IPS-15b (cell line): ENCODE measurements around the gene ERBB3.

Source experiments
- H3K27me3 ChIP-seq: one replicate; pipeline ENCODE4 v1.6.1; 2013; ENCODE audit warnings: low read length; ENCODE audit not compliant: control insufficient read depth, insufficient read depth
- H3K36me3 ChIP-seq: one replicate; pipeline ENCODE4 v1.6.1; 2013; ENCODE audit warnings: low read length; ENCODE audit not compliant: control insufficient read depth, insufficient read depth
- H3K4me1 ChIP-seq: one replicate; pipeline ENCODE4 v1.6.1; 2013; ENCODE audit warnings: mild to moderate bottlenecking, low read length; ENCODE audit not compliant: control insufficient read depth, insufficient read depth
- H3K4me3 ChIP-seq: one replicate; pipeline ENCODE4 v1.5.1; 2013; ENCODE audit warnings: low read depth, low read length
- H3K9ac ChIP-seq: one replicate; pipeline ENCODE4 v1.6.1; 2013; ENCODE audit warnings: low read depth, mild to moderate bottlenecking, low read length
- H3K9me3 ChIP-seq: one replicate; pipeline ENCODE4 v1.6.1; 2013; ENCODE audit warnings: mild to moderate bottlenecking, low read length; ENCODE audit not compliant: control insufficient read depth, insufficient read depth

ERBB3 gene

GRCh38 chr12:56081393-56082347, 1.7 kb downstream of the ERBB3 start:
- Histone ChIP-seq H3K9ac (peak overlapping the region; percentile 89), H3K4me1 (peaks cover 18% of the 10 kb centered on the region), H3K4me3 (peak overlapping the region; percentile 90), H3K9me3 (no peaks in the 10 kb centered on the region), H3K27me3 (no peaks in the 10 kb centered on the region), H3K36me3 (peaks cover 17% of the 10 kb centered on the region)

- H3K36me3 ChIP-seq = peaks cover 22% of the 10 kb centered on the region
Observed at GRCh38 chr12:56082382-56082781, 2.4 kb downstream of the ERBB3 start.

GRCh38 chr12:56082967-56083366, 3.0 kb downstream of the ERBB3 start:
- peaks cover 28% of the 10 kb centered on the region for H3K36me3 ChIP-seq
- H3K9me3 ChIP-seq = no peaks in the 10 kb centered on the region
- no peaks in the 10 kb centered on the region for H3K27me3 ChIP-seq
- no peak overlapping the region for H3K9ac ChIP-seq
- H3K4me1 ChIP-seq = peaks cover 18% of the 10 kb centered on the region
- no peak overlapping the region for H3K4me3 ChIP-seq

More at GRCh38 chr12:56082382-56082781, 2.4 kb downstream of the ERBB3 start:
- H3K27me3 ChIP-seq = no peaks in the 10 kb centered on the region
- H3K4me3 ChIP-seq = no peak overlapping the region
- H3K9ac ChIP-seq = no peak overlapping the region
- H3K4me1 ChIP-seq = peaks cover 18% of the 10 kb centered on the region
- H3K9me3 ChIP-seq = no peaks in the 10 kb centered on the region

- Histone ChIP-seq H3K9ac (no peak overlapping the region), H3K36me3 (peaks cover 41% of the 10 kb centered on the region), H3K4me1 (peaks cover 14% of the 10 kb centered on the region), H3K27me3 (no peaks in the 10 kb centered on the region), H3K9me3 (no peaks in the 10 kb centered on the region), H3K4me3 (no peak overlapping the region)
Observed at GRCh38 chr12:56084958-56085543, 5.1 kb downstream of the ERBB3 start.

- H3K4me3 ChIP-seq = no peak overlapping the region
- peaks cover 12% of the 10 kb centered on the region for H3K4me1 ChIP-seq
- peaks cover 43% of the 10 kb centered on the region for H3K36me3 ChIP-seq
- H3K27me3 ChIP-seq = no peaks in the 10 kb centered on the region
- no peaks in the 10 kb centered on the region for H3K9me3 ChIP-seq
- no peak overlapping the region for H3K9ac ChIP-seq
Observed at GRCh38 chr12:56086096-56086495, 6.1 kb downstream of the ERBB3 start.

- H3K27me3 ChIP-seq = no peaks in the 10 kb centered on the region
- H3K9ac ChIP-seq = no peak overlapping the region
- peaks cover 7% of the 10 kb centered on the region for H3K4me1 ChIP-seq
- peaks cover 43% of the 10 kb centered on the region for H3K36me3 ChIP-seq
- no peak overlapping the region for H3K4me3 ChIP-seq
- no peaks in the 10 kb centered on the region for H3K9me3 ChIP-seq
Observed at GRCh38 chr12:56086608-56087007, 6.6 kb downstream of the ERBB3 start.

- peaks cover under 1% of the 10 kb centered on the region for H3K4me1 ChIP-seq
- no peak overlapping the region for H3K4me3 ChIP-seq
- H3K27me3 ChIP-seq = no peaks in the 10 kb centered on the region
Observed at GRCh38 chr12:56087220-56087619, 7.3 kb downstream of the ERBB3 start.

GRCh38 chr12:56097738-56098137, 17.8 kb downstream of the ERBB3 start:
- Histone ChIP-seq H3K9ac (no peak overlapping the region), H3K4me3 (no peak overlapping the region), H3K9me3 (no peaks in the 10 kb centered on the region), H3K36me3 (peaks cover 69% of the 10 kb centered on the region), H3K4me1 (no peaks in the 10 kb centered on the region), H3K27me3 (no peaks in the 10 kb centered on the region)

More at GRCh38 chr12:56087220-56087619, 7.3 kb downstream of the ERBB3 start:
- no peaks in the 10 kb centered on the region for H3K9me3 ChIP-seq
- no peak overlapping the region for H3K9ac ChIP-seq
- peaks cover 43% of the 10 kb centered on the region for H3K36me3 ChIP-seq

GRCh38 chr12:56098592-56098991, 18.6 kb downstream of the ERBB3 start:
- H3K4me3 ChIP-seq = no peak overlapping the region
- peaks cover 6% of the 10 kb centered on the region for H3K4me1 ChIP-seq
- no peak overlapping the region for H3K9ac ChIP-seq
- H3K36me3 ChIP-seq = peaks cover 62% of the 10 kb centered on the region
- no peaks in the 10 kb centered on the region for H3K27me3 ChIP-seq
- H3K9me3 ChIP-seq = no peaks in the 10 kb centered on the region

- Histone ChIP-seq H3K9me3 (no peaks in the 10 kb centered on the region), H3K4me1 (peaks cover 6% of the 10 kb centered on the region), H3K36me3 (peaks cover 56% of the 10 kb centered on the region), H3K4me3 (no peak overlapping the region), H3K27me3 (no peaks in the 10 kb centered on the region), H3K9ac (no peak overlapping the region)
Observed at GRCh38 chr12:56099787-56100186, 19.8 kb downstream of the ERBB3 start.

GRCh38 chr12:56101045-56101444, 21.1 kb downstream of the ERBB3 start:
- Histone ChIP-seq H3K4me3 (no peak overlapping the region), H3K9me3 (no peaks in the 10 kb centered on the region), H3K9ac (no peak overlapping the region), H3K4me1 (peaks cover 13% of the 10 kb centered on the region), H3K36me3 (peaks cover 45% of the 10 kb centered on the region), H3K27me3 (no peaks in the 10 kb centered on the region)

GRCh38 chr12:56102683-56103065, 22.7 kb downstream of the ERBB3 start:
- Histone ChIP-seq H3K27me3 (no peaks in the 10 kb centered on the region), H3K9ac (no peak overlapping the region), H3K36me3 (peaks cover 39% of the 10 kb centered on the region), H3K9me3 (no peaks in the 10 kb centered on the region), H3K4me3 (no peak overlapping the region), H3K4me1 (peaks cover 16% of the 10 kb centered on the region)
